Raji (cell line): Measurements from ENCODE around the gene FTO.

Experiments
- POLR2A ChIP-seq: IDR thresholded peaks from 2 replicates; pipeline ENCODE4 v1.6.1; 2011; ENCODE audit warnings: low read depth, low read length, control low read depth; ENCODE audit not compliant: insufficient read depth

The FTO gene

GRCh38 chr16:53766304-53767016, 62.5 kb downstream of the FTO start:
- no peak for TF ChIP-seq POLR2A

DNA sequence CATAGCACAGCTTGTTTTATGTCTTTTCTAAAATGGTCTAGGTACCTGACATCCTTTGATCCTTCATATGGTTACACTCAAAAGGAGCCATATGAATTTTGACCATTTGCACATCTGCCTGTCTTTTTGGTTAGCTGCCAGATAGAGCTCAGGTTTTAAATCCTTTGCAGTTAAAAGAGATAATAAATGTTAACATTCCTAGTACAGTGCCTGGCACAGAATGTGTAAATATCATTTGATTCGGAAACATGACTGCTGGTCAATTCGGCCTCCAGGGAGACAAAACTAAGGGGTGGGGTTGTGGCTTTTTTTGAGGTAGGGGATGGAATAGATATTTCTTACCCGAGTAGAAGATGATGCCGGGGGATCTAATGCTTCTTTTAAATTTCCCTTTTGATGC, 64.2 kb downstream of the FTO start:
- TF ChIP-seq POLR2A, result no peak

- no peak for TF ChIP-seq POLR2A
Measured at GRCh38 chr16:53768593-53768992, 64.6 kb downstream of the FTO start.

GRCh38 chr16:53769185-53769584, 65.2 kb downstream of the FTO start:
- no peak for TF ChIP-seq POLR2A

- no peak for TF ChIP-seq POLR2A
Measured at GRCh38 chr16:53769787-53770186, 65.8 kb downstream of the FTO start.

GRCh38 chr16:53770641-53771040, 66.7 kb downstream of the FTO start:
- no peak for TF ChIP-seq POLR2A

GRCh38 chr16:53771655-53772497, 67.9 kb downstream of the FTO start:
- TF ChIP-seq POLR2A, result no peak

GRCh38 chr16:53773150-53773846, 69.3 kb downstream of the FTO start:
- no peak for TF ChIP-seq POLR2A

GRCh38 chr16:53773881-53774280, 69.9 kb downstream of the FTO start:
- no peak for TF ChIP-seq POLR2A

GRCh38 chr16:53775106-53775820, 71.3 kb downstream of the FTO start:
- no peak for TF ChIP-seq POLR2A

- no peak for TF ChIP-seq POLR2A
Measured at GRCh38 chr16:53775821-53776431, 72.0 kb downstream of the FTO start.

DNA sequence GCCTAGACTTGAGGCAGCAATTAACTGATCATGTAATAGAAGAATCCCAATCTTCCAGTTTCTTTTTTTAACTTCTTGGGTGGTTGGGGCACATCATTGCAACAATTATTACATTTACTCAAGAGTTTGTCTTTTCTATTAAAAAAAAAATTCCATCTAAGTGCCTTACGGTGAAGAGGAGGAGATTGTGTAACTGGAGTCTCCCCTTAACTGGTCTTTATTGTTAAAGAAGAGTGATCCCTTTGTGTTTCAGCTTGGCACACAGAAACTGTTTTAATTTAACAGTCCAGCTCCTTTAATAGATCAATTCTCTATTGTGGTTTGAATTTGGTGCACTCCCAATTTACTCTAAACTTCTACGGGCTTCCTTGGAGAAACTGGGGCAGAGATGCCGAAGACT, 75.2 kb downstream of the FTO start:
- TF ChIP-seq POLR2A, result no peak

DNA sequence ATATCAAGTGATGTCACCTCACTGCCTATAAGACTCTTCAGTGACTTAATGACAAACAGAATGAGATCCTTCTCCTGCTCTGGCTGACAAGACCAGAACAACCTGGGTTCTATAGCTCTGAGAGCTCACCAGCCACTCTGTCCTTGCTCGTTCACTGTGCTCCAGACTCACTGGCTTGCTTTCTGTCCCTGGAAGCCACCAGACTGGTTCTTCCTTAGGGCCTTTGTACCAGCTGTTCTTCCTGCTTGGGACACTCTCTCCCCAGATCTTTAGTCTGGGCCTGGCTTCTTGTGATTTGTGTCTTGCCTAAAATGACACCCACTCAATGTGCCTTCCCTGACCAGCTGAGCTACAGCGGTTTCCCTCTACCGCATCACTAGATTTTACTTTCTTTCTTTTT, 76.1 kb downstream of the FTO start:
- TF ChIP-seq POLR2A, result no peak

DNA sequence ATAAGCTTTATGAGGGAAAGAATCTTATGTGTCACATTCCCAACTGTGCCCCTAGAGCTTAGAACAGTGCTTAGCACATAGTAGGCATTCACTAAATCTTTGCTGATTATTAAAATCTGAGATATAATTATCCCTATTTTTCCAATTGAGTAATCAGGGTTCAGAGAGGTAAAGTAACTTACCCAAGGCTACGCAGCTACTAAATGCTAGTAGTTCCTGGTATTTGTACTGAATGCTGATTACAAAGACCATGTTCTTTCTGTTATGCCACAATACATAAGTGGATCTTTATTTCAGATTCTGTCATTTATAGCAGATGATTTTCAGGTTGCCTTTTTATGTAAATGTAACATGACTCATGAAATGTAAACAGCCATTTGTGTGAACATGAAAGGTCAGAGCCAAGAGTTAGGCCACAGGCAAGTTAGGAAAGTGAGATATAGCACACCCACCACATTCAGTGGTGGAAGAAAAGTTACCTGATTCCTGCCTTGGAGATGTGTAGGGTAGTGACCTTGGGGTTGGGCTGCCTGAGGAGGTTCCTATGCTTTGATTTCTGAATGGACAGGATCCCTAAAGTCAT, 77.2 kb downstream of the FTO start:
- no peak for TF ChIP-seq POLR2A
